Upper lobe of left lung (tissue), 4 donors: ENCODE data around the gene PTPN12.

ENCODE experiments used
- POLR2A ChIP-seq, 4 donors: fragments of 450-650 bp; IDR thresholded peaks; one replicate each; pipeline ENCODE4 v1.5.1; 2016 to 2017; ENCODE audit warnings: antibody characterized with exemption in 4 of 4, mild to moderate bottlenecking in 2 of 4
- TF ChIP-seq, protein P1 (sequence below), 6 experiments: fragments of 450-650 bp in 4 of 6; fragments of 200-600 bp in 2 of 6; sonication (generic) in 2 of 6; IDR thresholded peaks; one replicate each; pipeline ENCODE4 v1.5.1; 2016 to 2019; ENCODE audit warnings: antibody characterized with exemption in 6 of 6

DNA sequence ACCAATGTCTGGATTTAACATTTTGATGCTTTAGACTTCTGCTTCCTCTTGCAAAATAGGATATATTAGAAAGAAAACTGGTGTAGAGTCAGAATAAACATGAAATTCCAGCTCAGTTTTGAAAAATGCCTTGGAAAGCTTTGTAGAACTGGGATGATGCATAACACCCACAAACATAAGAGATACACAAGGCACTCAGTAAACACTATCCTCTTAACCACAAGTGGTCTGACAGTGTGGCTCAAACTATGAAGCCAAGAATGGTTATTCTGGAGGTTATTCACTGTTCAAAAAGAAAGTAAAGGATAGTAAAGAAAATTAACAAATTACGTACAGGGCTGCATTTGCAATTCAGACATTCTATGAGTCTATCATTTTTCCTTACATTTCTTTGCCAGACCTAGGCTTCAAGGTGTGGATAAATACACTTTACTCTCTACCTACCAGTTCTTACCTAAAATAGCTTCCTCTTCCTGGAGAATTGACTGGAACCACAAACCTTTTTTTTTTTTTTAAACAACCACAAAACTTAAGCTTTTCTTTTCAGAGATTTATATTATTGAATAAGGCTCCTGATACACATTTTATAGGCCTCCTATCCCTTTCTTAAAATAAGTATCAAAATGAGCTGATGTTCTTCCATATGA, 150.1 kb downstream of the PTPN12 start:
- TF ChIP-seq, protein P1, sequence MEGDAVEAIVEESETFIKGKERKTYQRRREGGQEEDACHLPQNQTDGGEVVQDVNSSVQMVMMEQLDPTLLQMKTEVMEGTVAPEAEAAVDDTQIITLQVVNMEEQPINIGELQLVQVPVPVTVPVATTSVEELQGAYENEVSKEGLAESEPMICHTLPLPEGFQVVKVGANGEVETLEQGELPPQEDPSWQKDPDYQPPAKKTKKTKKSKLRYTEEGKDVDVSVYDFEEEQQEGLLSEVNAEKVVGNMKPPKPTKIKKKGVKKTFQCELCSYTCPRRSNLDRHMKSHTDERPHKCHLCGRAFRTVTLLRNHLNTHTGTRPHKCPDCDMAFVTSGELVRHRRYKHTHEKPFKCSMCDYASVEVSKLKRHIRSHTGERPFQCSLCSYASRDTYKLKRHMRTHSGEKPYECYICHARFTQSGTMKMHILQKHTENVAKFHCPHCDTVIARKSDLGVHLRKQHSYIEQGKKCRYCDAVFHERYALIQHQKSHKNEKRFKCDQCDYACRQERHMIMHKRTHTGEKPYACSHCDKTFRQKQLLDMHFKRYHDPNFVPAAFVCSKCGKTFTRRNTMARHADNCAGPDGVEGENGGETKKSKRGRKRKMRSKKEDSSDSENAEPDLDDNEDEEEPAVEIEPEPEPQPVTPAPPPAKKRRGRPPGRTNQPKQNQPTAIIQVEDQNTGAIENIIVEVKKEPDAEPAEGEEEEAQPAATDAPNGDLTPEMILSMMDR (IDR thresholded peaks at IDR 0.05): no peak
- no peak for TF ChIP-seq POLR2A (IDR thresholded peaks at IDR 0.05)
